Breast epithelium (tissue), 3 donors: Measurements from ENCODE around the gene CLSTN2.

Source experiments
- CTCF ChIP-seq, 3 donors: fragments of 450-650 bp; IDR thresholded peaks; one replicate each; pipeline ENCODE4 v1.5.1; 2016 to 2017; ENCODE audit warnings: antibody characterized with exemption in 3 of 3, mild to moderate bottlenecking in 3 of 3, moderate library complexity in 3 of 3
- POLR2A ChIP-seq: fragments of 450-650 bp; IDR thresholded peaks from one replicate; pipeline ENCODE4 v1.6.1; 2016; ENCODE audit warnings: antibody characterized with exemption, mild to moderate bottlenecking, moderate library complexity

DNA sequence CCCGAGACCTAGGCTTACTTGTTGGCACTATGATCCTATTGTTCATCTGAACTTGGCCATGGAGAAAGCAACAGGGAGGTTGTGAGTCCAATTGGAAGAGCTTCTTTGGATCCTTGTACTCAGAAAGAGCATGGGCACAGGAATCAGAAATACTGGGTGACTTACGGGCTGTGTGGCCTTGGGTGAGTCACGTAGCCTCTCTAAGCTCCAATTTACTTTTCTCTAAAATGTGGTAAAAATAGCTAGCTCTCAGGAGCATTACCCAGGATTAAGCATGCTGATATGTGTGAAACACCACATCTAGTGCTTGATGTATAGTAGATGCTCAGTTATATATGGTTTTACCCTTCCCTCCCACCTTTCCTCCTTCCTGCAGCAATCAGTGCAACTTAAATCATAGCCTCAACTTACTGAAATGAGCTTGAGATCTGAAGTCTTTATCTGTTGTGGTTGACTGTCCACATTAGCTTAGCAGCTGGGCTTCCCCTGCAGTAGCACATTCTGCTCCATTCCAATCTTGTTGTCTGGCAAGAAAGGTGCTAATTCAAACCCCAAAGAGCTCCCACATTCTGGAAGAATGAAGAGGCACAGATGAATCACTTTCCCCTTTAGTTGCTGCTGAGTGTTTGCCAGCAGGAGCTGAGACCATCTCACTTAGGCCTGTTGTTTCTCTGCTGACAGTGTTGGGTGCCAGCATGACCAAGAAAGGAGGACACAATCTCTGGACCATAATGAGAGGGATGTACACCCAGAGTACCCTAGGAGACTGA is 443.8 kb downstream of the CLSTN2 start:
- TF ChIP-seq POLR2A (no peak), CTCF (IDR thresholded peaks at IDR 0.05) (no peak)
